Measurements from ENCODE around the gene EVA1C.

- no peak for TF ChIP-seq CTCF (conservative IDR thresholded peaks at IDR 0.05; ENCODE audit: low read depth in 2 of 2)
- no peak for TF ChIP-seq EZH2phosphoT487 (IDR thresholded peaks at IDR 0.05; ENCODE audit: unreplicated experiment)
- no peak for TF ChIP-seq CREB1 (CRISPR knock-in tag; IDR thresholded peaks at IDR 0.05; ENCODE audit: low read depth)
Measured at GRCh38 chr21:32415451-32416398, 3.2 kb downstream of the EVA1C start.
